ENCODE data around the gene CNNM2. TPM values are rescaled to one million over a fixed set of nuclear protein-coding genes. Genes with fewer than 3 reads are reported as not detected.
"Not testable (repeated sequence)": the region's sequence is repeated elsewhere in the genome, so short reads cannot be mapped to it uniquely, and the experiment has no call there.

CNNM2 gene
- total RNA-seq, 4 donors from 2014 or later: 15.2 to 19.2 (median 15.9) TPM

DNA sequence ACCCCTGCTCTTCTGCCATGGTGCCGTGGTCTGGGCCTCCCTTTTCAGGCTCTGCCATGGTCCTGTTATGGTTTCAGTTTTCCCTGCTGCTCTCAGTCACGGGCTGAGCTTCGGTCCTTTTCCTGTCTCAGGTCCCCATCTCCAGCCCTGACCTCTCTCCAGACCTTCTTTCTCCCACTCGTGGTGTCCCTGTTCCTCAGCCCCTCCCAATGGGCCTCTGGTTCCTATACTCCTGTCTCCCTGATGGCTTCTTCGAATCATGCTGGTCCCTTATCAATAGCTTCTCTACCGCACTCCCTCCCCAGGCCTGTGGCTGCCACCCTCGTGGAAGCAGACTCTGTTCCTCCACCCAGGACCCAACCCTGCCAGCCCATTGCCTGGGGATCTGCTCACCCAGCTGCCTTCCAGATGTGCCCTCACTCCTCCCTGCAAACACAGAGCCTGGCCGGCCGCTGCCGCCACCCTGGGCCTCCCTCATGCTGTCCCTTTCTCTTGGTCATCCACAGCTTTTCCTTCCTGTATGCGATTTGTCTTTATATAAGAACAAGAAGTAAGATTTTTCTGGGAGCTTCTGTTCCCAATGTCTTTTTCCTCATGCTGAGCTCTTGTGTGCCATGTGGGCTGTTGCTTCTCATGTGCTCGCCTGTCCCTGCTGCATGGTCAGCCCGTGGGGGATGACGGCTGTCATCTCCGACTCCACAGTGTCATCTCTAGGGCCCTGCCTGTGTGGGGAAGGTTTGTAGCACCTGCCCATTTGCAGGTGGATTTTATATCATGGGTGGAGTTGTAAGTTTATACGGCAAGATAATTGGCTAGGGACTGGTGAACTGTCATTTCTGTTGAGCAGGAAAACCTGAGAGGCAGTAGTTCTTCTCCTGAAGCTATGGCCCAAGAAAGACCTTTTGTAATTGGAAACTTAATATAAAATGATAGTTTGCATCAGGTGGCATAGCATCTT is 148.3 kb downstream of the CNNM2 start:
- 95% methylated on average over 16 of the region's 16 CpGs for WGBS, 2 donors
- no peaks in the 10 kb centered on the region for H3K27me3 ChIP-seq
- no peaks in the 10 kb centered on the region for H3K4me1 ChIP-seq
- H3K36me3 ChIP-seq: no peaks in the 10 kb centered on the region
- H3K27ac ChIP-seq: no peak overlapping the region
- intact Hi-C loops (cut with DNase I): loop anchor here (5.0 kb wide), 1 partner anchor 339 kb away; no protein-coding TSS in a partner anchor
- DNase-seq: no peak
- TF ChIP-seq POLR2A (IDR thresholded peaks at IDR 0.05): no peak
- TF ChIP-seq, protein P1, sequence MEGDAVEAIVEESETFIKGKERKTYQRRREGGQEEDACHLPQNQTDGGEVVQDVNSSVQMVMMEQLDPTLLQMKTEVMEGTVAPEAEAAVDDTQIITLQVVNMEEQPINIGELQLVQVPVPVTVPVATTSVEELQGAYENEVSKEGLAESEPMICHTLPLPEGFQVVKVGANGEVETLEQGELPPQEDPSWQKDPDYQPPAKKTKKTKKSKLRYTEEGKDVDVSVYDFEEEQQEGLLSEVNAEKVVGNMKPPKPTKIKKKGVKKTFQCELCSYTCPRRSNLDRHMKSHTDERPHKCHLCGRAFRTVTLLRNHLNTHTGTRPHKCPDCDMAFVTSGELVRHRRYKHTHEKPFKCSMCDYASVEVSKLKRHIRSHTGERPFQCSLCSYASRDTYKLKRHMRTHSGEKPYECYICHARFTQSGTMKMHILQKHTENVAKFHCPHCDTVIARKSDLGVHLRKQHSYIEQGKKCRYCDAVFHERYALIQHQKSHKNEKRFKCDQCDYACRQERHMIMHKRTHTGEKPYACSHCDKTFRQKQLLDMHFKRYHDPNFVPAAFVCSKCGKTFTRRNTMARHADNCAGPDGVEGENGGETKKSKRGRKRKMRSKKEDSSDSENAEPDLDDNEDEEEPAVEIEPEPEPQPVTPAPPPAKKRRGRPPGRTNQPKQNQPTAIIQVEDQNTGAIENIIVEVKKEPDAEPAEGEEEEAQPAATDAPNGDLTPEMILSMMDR (IDR thresholded peaks at IDR 0.05): no peak
- no peak overlapping the region for H3K4me3 ChIP-seq (replicated peaks in 1 of 3)
- H3K9me3 ChIP-seq: no peaks in the 10 kb centered on the region

- H3K27me3 ChIP-seq; H3K27ac ChIP-seq; DNase-seq; H3K36me3 ChIP-seq; H3K4me1 ChIP-seq; H3K4me3 ChIP-seq (replicated peaks in 1 of 3); H3K9me3 ChIP-seq: not testable (repeated sequence)
- 94 to 97% methylated on average over 4 of the region's 4 CpGs for WGBS, 2 donors
- intact Hi-C loops (cut with DNase I): loop anchor here (5.0 kb wide), 1 partner anchor 340 kb away; no protein-coding TSS in a partner anchor
These were observed 149.0 kb downstream of the CNNM2 start for GRCh38 chr10:103067099-103067477.

DNA sequence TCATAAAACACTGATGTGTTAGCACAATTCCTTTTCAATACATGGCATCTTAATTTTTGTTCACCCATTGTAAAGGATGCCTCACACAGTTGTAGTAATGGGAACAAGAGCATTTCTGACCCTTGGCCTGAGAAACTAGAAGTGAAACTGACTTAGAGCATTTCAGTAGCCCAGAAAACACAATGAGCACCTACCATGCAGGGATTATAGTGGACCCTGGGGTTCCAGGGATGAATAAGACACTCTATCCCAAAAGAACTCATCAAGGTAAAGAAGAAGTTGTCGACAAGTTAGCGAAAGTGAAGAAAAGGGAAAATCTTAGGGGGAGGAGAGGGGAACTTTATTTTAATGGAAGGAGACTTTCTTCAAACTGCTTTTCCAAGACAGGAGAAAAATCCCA is 149.4 kb downstream of the CNNM2 start:
- H3K9me3 ChIP-seq: no peaks in the 10 kb centered on the region
- intact Hi-C loops (cut with DNase I): loop anchor here (5.0 kb wide), 1 partner anchor 340 kb away; no protein-coding TSS in a partner anchor
- WGBS, 2 donors: 92 to 93% methylated on average over 2 of the region's 2 CpGs

GRCh38 chr10:103067956-103068355 is 149.9 kb downstream of the CNNM2 start:
- intact Hi-C loops (cut with DNase I): loop anchor here (2.0 to 5.0 kb wide), 2 partner anchors 149 to 341 kb away; partner anchors contain the start of gene CNNM2
- no peaks in the 10 kb centered on the region for H3K4me1 ChIP-seq
- no peaks in the 10 kb centered on the region for H3K27me3 ChIP-seq
- no peak overlapping the region for H3K27ac ChIP-seq
- no peak for DNase-seq
- TF ChIP-seq, protein P1 (IDR thresholded peaks at IDR 0.05): no peak
- no peak for TF ChIP-seq POLR2A (IDR thresholded peaks at IDR 0.05)
- no peak overlapping the region for H3K4me3 ChIP-seq (replicated peaks in 1 of 3)
- WGBS, 2 donors: 88 to 89% methylated on average over 3 to 6 of the region's 6 CpGs
- H3K36me3 ChIP-seq: no peaks in the 10 kb centered on the region
- H3K9me3 ChIP-seq: no peaks in the 10 kb centered on the region

More for the DNA sequence above, 149.4 kb downstream of the CNNM2 start:
- Histone ChIP-seq H3K4me1 (no peaks in the 10 kb centered on the region), H3K27ac (no peak overlapping the region), H3K4me3 (replicated peaks in 1 of 3) (no peak overlapping the region), H3K27me3 (no peaks in the 10 kb centered on the region), H3K36me3 (no peaks in the 10 kb centered on the region)
- DNase-seq: no peak
- TF ChIP-seq, protein P1 (IDR thresholded peaks at IDR 0.05): no peak
- TF ChIP-seq POLR2A (IDR thresholded peaks at IDR 0.05): no peak

DNA sequence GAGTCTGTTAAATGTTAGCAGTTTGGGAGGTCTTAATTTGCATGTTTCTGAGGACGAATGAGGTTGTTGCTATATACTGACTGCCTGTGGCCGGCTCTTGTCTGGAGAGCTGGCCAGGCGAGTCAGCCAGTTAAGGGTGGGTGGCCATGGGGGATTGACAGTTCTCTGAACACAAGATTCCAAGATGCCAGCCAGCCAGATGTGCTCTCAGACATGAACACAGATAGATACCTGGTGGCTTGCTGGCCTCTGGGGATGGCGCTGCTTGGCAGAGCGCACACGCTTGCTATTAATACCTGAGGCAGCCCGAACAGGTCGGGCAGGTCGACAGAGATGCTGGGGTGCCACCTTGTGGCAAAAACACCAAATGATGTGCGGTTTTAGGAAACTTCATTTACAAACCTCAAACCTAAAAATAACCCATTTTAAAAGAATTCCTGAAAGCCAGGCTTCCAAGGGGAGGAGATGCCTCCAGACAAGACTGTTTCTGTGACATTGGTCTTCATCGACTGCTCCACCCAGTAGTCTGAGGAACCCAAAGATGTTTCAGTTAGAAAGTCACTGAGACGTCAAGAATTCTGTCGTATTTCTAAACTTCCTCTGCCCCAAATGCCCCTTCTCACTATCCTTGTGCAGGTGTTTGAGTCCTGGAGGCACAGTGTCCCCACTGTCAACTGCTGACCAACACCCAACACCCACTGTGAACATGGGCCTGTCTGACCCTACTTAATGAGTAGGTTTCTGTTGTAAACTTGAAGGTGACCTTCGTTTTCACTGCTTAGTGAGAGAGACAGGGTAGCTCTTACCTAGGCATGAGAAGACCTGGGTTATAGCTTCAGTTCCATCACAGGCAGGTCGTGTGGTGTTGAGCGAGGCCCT is 151.6 kb downstream of the CNNM2 start:
- Histone ChIP-seq H3K36me3 (no peaks in the 10 kb centered on the region), H3K27me3 (no peaks in the 10 kb centered on the region), H3K4me3 (replicated peaks in 1 of 3) (no peak overlapping the region), H3K9me3 (no peaks in the 10 kb centered on the region), H3K4me1 (no peaks in the 10 kb centered on the region), H3K27ac (no peak overlapping the region)
- no peak for TF ChIP-seq POLR2A (IDR thresholded peaks at IDR 0.05)
- TF ChIP-seq, protein P1 (IDR thresholded peaks at IDR 0.05): peak; percentile 33 to 87 (median 71)
- DNase-seq: peak; percentile 80 to 81
- intact Hi-C loops (cut with DNase I): loop anchor here (2.0 to 10.0 kb wide), 4 partner anchors 151 to 342 kb away; partner anchors contain the start of genes CNNM2 and RPEL1
- WGBS, 2 donors: 38 to 51% methylated on average over 16 of the region's 16 CpGs
